A549 (cell line): ENCODE data around the gene TPSB2.

Source experiments
- CTCF ChIP-seq: fragments of >200 bp; sonication (Bioruptor Twin); formaldehyde crosslinking; IDR thresholded peaks from 3 replicates; pipeline ENCODE4 v1.5.1; 2016
- HDAC2 ChIP-seq: fragments of 200-600 bp; sonication (generic); IDR thresholded peaks from 2 replicates; pipeline ENCODE4 v1.6.1; 2016
- PHF8 ChIP-seq: fragments of 200-600 bp; sonication (generic); IDR thresholded peaks from 2 replicates; pipeline ENCODE4 v1.6.1; 2016; ENCODE audit warnings: low read depth, mild to moderate bottlenecking, antibody characterized with exemption, moderate library complexity, borderline replicate concordance
- POLR2A ChIP-seq: IDR thresholded peaks from 2 replicates; pipeline ENCODE4 v1.6.1; 2012; ENCODE audit warnings: mild to moderate bottlenecking, low read length
- POLR2AphosphoS2 ChIP-seq: conservative IDR thresholded peaks from 2 replicates; pipeline ENCODE4 v1.6.1; 2012; ENCODE audit warnings: low read length, improper control_type of control experiment, inconsistent platforms
- REST ChIP-seq: fragments of 200-600 bp; sonication (generic); IDR thresholded peaks from 2 replicates; pipeline ENCODE4 v1.6.1; 2016; ENCODE audit warnings: antibody characterized with exemption, mild to moderate bottlenecking, moderate library complexity
- SMC3 ChIP-seq: fragments of >200 bp; sonication (Bioruptor Twin); formaldehyde crosslinking; IDR thresholded peaks from 3 replicates; pipeline ENCODE4 v1.6.1; 2018; ENCODE audit warnings: inconsistent platforms
- ZFP36 ChIP-seq: fragments of 450-650 bp; IDR thresholded peaks from 2 replicates; pipeline ENCODE4 v1.6.1; 2014; ENCODE audit warnings: borderline replicate concordance; ENCODE audit not compliant: partially characterized antibody
- TF ChIP-seq, protein P1 (sequence below): fragments of 150-350 bp; IDR thresholded peaks from 2 replicates; pipeline ENCODE4 v1.6.1; 2014; ENCODE audit warnings: low read depth, mild to moderate bottlenecking, low read length
- TF ChIP-seq, protein P2 (sequence below): fragments of 450-650 bp; IDR thresholded peaks from 2 replicates; pipeline ENCODE4 v1.6.1; 2014; ENCODE audit warnings: antibody characterized with exemption
- TF ChIP-seq, protein P3 (sequence below): IDR thresholded peaks from 2 replicates; pipeline ENCODE4 v1.6.1; 2012

- TF ChIP-seq, protein P1, sequence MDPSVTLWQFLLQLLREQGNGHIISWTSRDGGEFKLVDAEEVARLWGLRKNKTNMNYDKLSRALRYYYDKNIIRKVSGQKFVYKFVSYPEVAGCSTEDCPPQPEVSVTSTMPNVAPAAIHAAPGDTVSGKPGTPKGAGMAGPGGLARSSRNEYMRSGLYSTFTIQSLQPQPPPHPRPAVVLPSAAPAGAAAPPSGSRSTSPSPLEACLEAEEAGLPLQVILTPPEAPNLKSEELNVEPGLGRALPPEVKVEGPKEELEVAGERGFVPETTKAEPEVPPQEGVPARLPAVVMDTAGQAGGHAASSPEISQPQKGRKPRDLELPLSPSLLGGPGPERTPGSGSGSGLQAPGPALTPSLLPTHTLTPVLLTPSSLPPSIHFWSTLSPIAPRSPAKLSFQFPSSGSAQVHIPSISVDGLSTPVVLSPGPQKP: no peak
- TF ChIP-seq CTCF (no peak), ZFP36 (no peak), REST (no peak), POLR2AphosphoS2 (no peak), PHF8 (no peak), HDAC2 (no peak), POLR2A (no peak), SMC3 (no peak)
- TF ChIP-seq, protein P2, sequence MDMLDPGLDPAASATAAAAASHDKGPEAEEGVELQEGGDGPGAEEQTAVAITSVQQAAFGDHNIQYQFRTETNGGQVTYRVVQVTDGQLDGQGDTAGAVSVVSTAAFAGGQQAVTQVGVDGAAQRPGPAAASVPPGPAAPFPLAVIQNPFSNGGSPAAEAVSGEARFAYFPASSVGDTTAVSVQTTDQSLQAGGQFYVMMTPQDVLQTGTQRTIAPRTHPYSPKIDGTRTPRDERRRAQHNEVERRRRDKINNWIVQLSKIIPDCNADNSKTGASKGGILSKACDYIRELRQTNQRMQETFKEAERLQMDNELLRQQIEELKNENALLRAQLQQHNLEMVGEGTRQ: no peak
- TF ChIP-seq, protein P3, sequence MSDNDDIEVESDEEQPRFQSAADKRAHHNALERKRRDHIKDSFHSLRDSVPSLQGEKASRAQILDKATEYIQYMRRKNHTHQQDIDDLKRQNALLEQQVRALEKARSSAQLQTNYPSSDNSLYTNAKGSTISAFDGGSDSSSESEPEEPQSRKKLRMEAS: no peak
Measured at GRCh38 chr16:1260101-1260680, 30.2 kb upstream of the TPSB2 start.
